ENCODE measurements around the gene ZNF611. TPM values are rescaled to one million over a fixed set of nuclear protein-coding genes. Genes with fewer than 3 reads are reported as not detected.

The ZNF611 gene
- total and polyA plus RNA-seq, 9 of the 15 experiments (the other 6 are each of a cell fraction or from before 2014, with no cell fraction given): 3.7 to 29.6 (median 12.8) TPM

DNA sequence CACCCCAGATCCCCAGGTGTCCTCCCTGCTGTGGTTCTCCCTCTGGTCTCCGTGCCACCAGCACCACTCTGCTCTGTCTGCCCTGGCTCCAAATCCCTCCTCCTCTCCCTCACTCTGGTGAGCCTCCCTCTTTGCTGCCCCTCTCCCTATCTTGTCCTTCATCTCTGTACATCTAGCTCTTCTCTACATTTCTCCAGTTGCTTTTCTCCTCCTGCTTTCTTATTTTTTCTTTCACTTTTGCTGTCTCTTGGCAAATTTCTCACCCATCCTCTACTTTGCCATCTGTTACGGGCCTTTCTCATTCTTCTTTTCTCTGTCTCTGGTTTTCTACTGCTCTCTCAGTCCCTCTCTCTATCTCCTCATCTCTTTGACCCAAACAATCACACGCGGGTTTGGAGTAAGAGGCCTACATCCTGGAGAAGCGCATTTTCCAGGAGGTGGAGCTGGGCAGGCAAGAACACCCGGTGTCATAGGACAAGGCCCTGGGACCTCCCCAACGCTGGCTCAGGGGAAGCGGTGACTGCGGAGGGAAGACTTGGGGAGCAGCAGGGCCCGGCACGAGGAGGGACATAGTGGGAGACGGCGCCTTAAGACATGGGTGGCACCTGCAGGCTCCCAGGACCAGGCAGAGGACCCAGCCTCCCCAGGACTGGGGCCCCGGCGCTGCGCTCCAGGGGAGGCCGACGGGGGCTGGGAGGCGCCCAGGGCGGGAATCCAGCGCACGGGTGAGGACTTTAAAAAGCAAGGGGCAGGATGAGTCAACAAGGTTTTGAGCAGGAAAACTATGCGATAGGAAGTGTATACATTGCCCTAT lies 9.9 kb downstream of the ZNF611 start (continued):
- TF ChIP-seq, protein P1, sequence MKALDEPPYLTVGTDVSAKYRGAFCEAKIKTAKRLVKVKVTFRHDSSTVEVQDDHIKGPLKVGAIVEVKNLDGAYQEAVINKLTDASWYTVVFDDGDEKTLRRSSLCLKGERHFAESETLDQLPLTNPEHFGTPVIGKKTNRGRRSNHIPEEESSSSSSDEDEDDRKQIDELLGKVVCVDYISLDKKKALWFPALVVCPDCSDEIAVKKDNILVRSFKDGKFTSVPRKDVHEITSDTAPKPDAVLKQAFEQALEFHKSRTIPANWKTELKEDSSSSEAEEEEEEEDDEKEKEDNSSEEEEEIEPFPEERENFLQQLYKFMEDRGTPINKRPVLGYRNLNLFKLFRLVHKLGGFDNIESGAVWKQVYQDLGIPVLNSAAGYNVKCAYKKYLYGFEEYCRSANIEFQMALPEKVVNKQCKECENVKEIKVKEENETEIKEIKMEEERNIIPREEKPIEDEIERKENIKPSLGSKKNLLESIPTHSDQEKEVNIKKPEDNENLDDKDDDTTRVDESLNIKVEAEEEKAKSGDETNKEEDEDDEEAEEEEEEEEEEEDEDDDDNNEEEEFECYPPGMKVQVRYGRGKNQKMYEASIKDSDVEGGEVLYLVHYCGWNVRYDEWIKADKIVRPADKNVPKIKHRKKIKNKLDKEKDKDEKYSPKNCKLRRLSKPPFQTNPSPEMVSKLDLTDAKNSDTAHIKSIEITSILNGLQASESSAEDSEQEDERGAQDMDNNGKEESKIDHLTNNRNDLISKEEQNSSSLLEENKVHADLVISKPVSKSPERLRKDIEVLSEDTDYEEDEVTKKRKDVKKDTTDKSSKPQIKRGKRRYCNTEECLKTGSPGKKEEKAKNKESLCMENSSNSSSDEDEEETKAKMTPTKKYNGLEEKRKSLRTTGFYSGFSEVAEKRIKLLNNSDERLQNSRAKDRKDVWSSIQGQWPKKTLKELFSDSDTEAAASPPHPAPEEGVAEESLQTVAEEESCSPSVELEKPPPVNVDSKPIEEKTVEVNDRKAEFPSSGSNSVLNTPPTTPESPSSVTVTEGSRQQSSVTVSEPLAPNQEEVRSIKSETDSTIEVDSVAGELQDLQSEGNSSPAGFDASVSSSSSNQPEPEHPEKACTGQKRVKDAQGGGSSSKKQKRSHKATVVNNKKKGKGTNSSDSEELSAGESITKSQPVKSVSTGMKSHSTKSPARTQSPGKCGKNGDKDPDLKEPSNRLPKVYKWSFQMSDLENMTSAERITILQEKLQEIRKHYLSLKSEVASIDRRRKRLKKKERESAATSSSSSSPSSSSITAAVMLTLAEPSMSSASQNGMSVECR (CRISPR knock-in tag; IDR thresholded peaks at IDR 0.05): no peak
- no peak; the same call in 1 of the 2 replicates for TF ChIP-seq GABPA (tag; conservative IDR thresholded peaks at IDR 0.05; ENCODE audit: low read depth)
- peak; percentile 87; the same call in 1 of the 2 replicates for TF ChIP-seq L3MBTL2 (IDR thresholded peaks at IDR 0.05)
- no peak for TF ChIP-seq IFI16 (CRISPR knock-in tag; IDR thresholded peaks at IDR 0.05)
- TF ChIP-seq NFE2L1 (tag; IDR thresholded peaks at IDR 0.05; ENCODE audit: borderline replicate concordance, low read depth): no peak
- 0 out of 2 replicates have a peak, but pooled peaks have one; percentile 15 for TF ChIP-seq MECOM (CRISPR knock-in tag; IDR thresholded peaks at IDR 0.05)
- TF ChIP-seq, protein P2, sequence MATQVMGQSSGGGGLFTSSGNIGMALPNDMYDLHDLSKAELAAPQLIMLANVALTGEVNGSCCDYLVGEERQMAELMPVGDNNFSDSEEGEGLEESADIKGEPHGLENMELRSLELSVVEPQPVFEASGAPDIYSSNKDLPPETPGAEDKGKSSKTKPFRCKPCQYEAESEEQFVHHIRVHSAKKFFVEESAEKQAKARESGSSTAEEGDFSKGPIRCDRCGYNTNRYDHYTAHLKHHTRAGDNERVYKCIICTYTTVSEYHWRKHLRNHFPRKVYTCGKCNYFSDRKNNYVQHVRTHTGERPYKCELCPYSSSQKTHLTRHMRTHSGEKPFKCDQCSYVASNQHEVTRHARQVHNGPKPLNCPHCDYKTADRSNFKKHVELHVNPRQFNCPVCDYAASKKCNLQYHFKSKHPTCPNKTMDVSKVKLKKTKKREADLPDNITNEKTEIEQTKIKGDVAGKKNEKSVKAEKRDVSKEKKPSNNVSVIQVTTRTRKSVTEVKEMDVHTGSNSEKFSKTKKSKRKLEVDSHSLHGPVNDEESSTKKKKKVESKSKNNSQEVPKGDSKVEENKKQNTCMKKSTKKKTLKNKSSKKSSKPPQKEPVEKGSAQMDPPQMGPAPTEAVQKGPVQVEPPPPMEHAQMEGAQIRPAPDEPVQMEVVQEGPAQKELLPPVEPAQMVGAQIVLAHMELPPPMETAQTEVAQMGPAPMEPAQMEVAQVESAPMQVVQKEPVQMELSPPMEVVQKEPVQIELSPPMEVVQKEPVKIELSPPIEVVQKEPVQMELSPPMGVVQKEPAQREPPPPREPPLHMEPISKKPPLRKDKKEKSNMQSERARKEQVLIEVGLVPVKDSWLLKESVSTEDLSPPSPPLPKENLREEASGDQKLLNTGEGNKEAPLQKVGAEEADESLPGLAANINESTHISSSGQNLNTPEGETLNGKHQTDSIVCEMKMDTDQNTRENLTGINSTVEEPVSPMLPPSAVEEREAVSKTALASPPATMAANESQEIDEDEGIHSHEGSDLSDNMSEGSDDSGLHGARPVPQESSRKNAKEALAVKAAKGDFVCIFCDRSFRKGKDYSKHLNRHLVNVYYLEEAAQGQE (IDR thresholded peaks at IDR 0.05; ENCODE audit: borderline replicate concordance): no peak
- TF ChIP-seq, protein P2 (CRISPR knock-in tag; IDR thresholded peaks at IDR 0.05; ENCODE audit: low read depth): no peak
- TF ChIP-seq, protein P3, sequence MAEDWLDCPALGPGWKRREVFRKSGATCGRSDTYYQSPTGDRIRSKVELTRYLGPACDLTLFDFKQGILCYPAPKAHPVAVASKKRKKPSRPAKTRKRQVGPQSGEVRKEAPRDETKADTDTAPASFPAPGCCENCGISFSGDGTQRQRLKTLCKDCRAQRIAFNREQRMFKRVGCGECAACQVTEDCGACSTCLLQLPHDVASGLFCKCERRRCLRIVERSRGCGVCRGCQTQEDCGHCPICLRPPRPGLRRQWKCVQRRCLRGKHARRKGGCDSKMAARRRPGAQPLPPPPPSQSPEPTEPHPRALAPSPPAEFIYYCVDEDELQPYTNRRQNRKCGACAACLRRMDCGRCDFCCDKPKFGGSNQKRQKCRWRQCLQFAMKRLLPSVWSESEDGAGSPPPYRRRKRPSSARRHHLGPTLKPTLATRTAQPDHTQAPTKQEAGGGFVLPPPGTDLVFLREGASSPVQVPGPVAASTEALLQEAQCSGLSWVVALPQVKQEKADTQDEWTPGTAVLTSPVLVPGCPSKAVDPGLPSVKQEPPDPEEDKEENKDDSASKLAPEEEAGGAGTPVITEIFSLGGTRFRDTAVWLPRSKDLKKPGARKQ (CRISPR knock-in tag; IDR thresholded peaks at IDR 0.05): no peak
- TF ChIP-seq, protein P4, sequence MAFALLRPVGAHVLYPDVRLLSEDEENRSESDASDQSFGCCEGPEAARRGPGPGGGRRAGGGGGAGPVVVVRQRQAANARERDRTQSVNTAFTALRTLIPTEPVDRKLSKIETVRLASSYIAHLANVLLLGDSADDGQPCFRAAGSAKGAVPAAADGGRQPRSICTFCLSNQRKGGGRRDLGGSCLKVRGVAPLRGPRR (CRISPR knock-in tag; IDR thresholded peaks at IDR 0.05): no peak
- TF ChIP-seq MEF2A (IDR thresholded peaks at IDR 0.05; ENCODE audit: control insufficient read depth, low read depth, low read length): no peak

Measured in K562 (cell line).